OCI-M2 (cell line): Measurements from ENCODE around the gene CEP162.
"Not testable (repeated sequence)": the region's sequence is repeated elsewhere in the genome, so short reads cannot be mapped to it uniquely, and the experiment has no call there.

Experiments
- DNase-seq: peaks from one replicate; lab custom pipeline; 2025; ENCODE audit not compliant: unreplicated experiment; lab: John Stamatoyannopoulos, UW

The CEP162 gene

GRCh38 chr6:84089081-84089480 is 138.4 kb downstream of the CEP162 start:
- DNase-seq: no peak

- DNase-seq: no peak
Observed at GRCh38 chr6:84086545-84087429, 140.7 kb downstream of the CEP162 start.

DNA sequence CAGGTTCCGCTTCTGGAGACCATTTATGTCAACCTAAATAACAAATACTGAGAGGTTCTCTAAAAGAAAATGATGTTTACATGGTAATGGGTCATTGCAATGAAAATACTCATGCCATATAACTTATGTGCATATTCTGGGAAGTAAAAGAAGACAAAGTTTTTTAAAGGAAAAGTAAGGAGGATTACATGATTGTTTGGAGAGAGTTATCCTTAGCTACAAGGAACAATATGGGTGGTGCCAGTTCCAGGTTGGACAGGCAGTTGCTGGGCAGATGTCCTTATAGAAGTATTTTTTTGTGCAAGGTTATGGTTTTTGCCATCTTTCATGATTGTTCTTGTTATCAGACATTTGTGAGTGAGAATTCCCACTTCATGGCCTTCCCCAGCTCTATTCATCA is 141.4 kb downstream of the CEP162 start:
- no peak for DNase-seq

DNA sequence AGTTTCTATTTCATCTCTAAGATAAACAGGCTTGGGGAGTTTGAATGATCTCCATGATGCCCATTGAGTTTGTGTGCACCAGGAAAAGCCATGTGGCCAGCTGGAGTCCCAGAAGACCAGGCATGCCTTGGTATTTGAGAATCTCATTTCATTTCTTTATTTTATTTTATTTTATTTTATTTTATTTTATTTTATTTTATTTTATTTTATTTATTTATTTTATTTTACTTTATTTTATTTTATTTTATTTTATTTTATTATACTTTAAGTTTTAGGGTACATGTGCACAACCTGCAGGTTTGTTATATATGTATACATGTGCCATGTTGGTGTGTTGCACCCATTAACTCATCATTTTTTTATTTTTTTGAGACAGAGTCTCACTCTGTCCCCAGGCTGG is 142.7 kb downstream of the CEP162 start:
- DNase-seq: not testable (repeated sequence)

- no peak for DNase-seq
Observed at GRCh38 chr6:84082689-84083265, 144.7 kb downstream of the CEP162 start.

GRCh38 chr6:84081222-84081621 is 146.2 kb downstream of the CEP162 start:
- DNase-seq: no peak

DNA sequence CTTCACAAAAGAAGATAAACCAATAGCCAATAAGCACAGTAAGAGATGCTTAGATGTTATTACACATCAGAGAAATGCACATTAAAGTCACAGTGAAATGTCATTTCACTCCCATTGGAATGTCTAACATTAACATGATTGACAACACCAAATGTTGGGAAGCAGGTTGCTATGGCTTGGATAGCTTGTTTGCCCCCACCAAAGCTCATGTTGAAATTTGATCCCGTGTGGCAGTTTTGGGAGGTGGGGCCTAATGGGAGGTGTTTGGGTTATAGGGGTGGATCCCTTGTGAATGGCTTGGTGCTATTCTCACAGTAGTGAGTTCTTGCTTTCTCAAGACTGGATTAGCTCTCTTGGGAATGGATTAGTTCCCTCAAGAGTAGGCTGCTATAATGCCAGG is 149.1 kb downstream of the CEP162 start:
- no peak for DNase-seq

GRCh38 chr6:84077645-84078044 is 149.8 kb downstream of the CEP162 start:
- no peak for DNase-seq

GRCh38 chr6:84074988-84075781 is 152.3 kb downstream of the CEP162 start:
- no peak for DNase-seq
